CD14-positive monocyte (primary cell): ENCODE results near the gene WNT11. TPM values are rescaled to one million over a fixed set of nuclear protein-coding genes. Genes with fewer than 3 reads are reported as not detected.

Experiments
- DNase-seq, 3 donors: peaks; one replicate each; pipeline ENCODE4 v3.0.0-alpha.2; 2011 to 2022
- H2AFZ ChIP-seq: 2 replicates; pipeline ENCODE4 v1.6.0; 2012; ENCODE audit warnings: mild to moderate bottlenecking, low read depth, low read length, inconsistent platforms; ENCODE audit not compliant: insufficient read depth, poor library complexity, severe bottlenecking
- H3K27ac ChIP-seq, 2 donors: 1 replicate in 1 of 2; 2 replicates in 1 of 2; pipeline ENCODE4 v1.5.1; 2012 to 2013; ENCODE audit warnings: low read length in 2 of 2, control low read depth in 1 of 2, inconsistent platforms in 1 of 2, low read depth in 1 of 2, mild to moderate bottlenecking in 1 of 2
- H3K27me3 ChIP-seq, 2 donors: one replicate each; pipeline versions ENCODE4 v1.6.0 to v1.6.1; 2011 to 2013; ENCODE audit warnings: low read length in 2 of 2; ENCODE audit not compliant: control insufficient read depth in 2 of 2, insufficient read depth in 2 of 2
- H3K36me3 ChIP-seq, 2 donors: replicated peaks in 1 of 2; 1 replicate in 1 of 2; 2 replicates in 1 of 2; pipeline versions ENCODE4 v1.5.1 to v1.6.1; 2012 to 2013; ENCODE audit warnings: low read length in 2 of 2, control low read depth in 1 of 2, inconsistent platforms in 1 of 2, mild to moderate bottlenecking in 1 of 2; ENCODE audit not compliant: insufficient read depth in 2 of 2, control insufficient read depth in 1 of 2
- H3K4me1 ChIP-seq, 2 donors: 1 replicate in 1 of 2; 2 replicates in 1 of 2; pipeline versions ENCODE4 v1.5.1 to v1.6.1; 2012 to 2013; ENCODE audit warnings: low read length in 2 of 2, control low read depth in 1 of 2, inconsistent platforms in 1 of 2, mild to moderate bottlenecking in 1 of 2, moderate library complexity in 1 of 2; ENCODE audit not compliant: insufficient read depth in 2 of 2, control insufficient read depth in 1 of 2
- H3K4me2 ChIP-seq: replicated peaks from 2 replicates; pipeline ENCODE3; 2012; ENCODE audit warnings: low read length, moderate library complexity, mild to moderate bottlenecking; ENCODE audit not compliant: poor library complexity, severe bottlenecking; ENCODE audit errors: extremely low read depth
- H3K4me3 ChIP-seq, 3 experiments: fragments of 200-600 bp in 1 of 3; sonication (generic) in 1 of 3; replicated peaks in 1 of 3; 1 replicate in 2 of 3; 2 replicates in 1 of 3; pipeline ENCODE4 v1.5.1; 2011 to 2013; ENCODE audit warnings: low read length in 3 of 3, mild to moderate bottlenecking in 3 of 3, control low read depth in 2 of 3, low read depth in 2 of 3, inconsistent platforms in 1 of 3, moderate library complexity in 1 of 3
- H3K79me2 ChIP-seq: 2 replicates; pipeline ENCODE4 v1.6.0; 2012; ENCODE audit warnings: mild to moderate bottlenecking, control low read depth, inconsistent platforms, low read length, moderate library complexity; ENCODE audit not compliant: insufficient read depth
- H3K9ac ChIP-seq: 2 replicates; pipeline ENCODE4 v1.6.0; 2017; ENCODE audit warnings: low read length, mild to moderate bottlenecking; ENCODE audit not compliant: insufficient read depth, poor library complexity, severe bottlenecking
- H3K9me3 ChIP-seq, 2 donors: replicated peaks in 1 of 2; 1 replicate in 1 of 2; 2 replicates in 1 of 2; pipeline versions ENCODE4 v1.5.1 to v1.6.1; 2012 to 2013; ENCODE audit warnings: low read length in 2 of 2, control low read depth in 1 of 2; ENCODE audit not compliant: control insufficient read depth in 1 of 2, insufficient read depth in 1 of 2
- H4K20me1 ChIP-seq: 2 replicates; pipeline ENCODE4 v1.6.0; 2012; ENCODE audit warnings: mild to moderate bottlenecking, low read length, control low read depth, moderate library complexity; ENCODE audit not compliant: insufficient read depth
- H3K27ac Mint-ChIP-seq, 7 donors: one replicate each; pipeline ENCODE4 v1.8.0; 2020; ENCODE audit warnings: mild to moderate bottlenecking in 7 of 7, mixed read lengths in 7 of 7, moderate library complexity in 6 of 7, inconsistent platforms in 2 of 7
- H3K27me3 Mint-ChIP-seq, 3 donors: one replicate each; pipeline ENCODE4 v1.8.0; 2021 to 2022; ENCODE audit warnings: low read depth in 3 of 3, mild to moderate bottlenecking in 3 of 3, mixed read lengths in 3 of 3, moderate library complexity in 3 of 3, inconsistent platforms in 1 of 3
- H3K36me3 Mint-ChIP-seq, 2 donors: one replicate each; pipeline ENCODE4 v1.8.0; 2020; ENCODE audit warnings: mixed read lengths in 2 of 2, inconsistent platforms in 1 of 2, mild to moderate bottlenecking in 1 of 2
- H3K4me1 Mint-ChIP-seq: one replicate; pipeline ENCODE4 v1.8.0; 2020; ENCODE audit warnings: mild to moderate bottlenecking, mixed read lengths
- H3K4me3 Mint-ChIP-seq, 2 donors: one replicate each; pipeline ENCODE4 v1.8.0; 2020; ENCODE audit warnings: mild to moderate bottlenecking in 2 of 2, mixed read lengths in 2 of 2, moderate library complexity in 1 of 2
- H3K9me3 Mint-ChIP-seq, 7 donors: one replicate each; pipeline ENCODE4 v1.8.0; 2020 to 2022; ENCODE audit warnings: mixed read lengths in 7 of 7, mild to moderate bottlenecking in 6 of 7, moderate library complexity in 6 of 7, inconsistent platforms in 2 of 7
- CTCF ChIP-seq: fragments of 200-600 bp; IDR thresholded peaks from one replicate; pipeline ENCODE4 v1.8.0; 2022; ENCODE audit warnings: antibody characterized with exemption, mild to moderate bottlenecking
- WGBS: methylation state at CpG from one replicate; pipeline ENCODE4 v1.1.5; 2013; ENCODE audit warnings: missing lambda C conversion rate; ENCODE audit not compliant: insufficient coverage; 5-methylcytosine and 5-hydroxymethylcytosine counted together
- intact Hi-C, 2 donors: fragments of 100-400 bp; cut with micrococcal nuclease; formaldehyde crosslinking; loops; one replicate each; pipeline versions ENCODE4 v1.15.0 to v1.15.1; 2023
- polyA plus RNA-seq, 3 donors: library from polyadenylated mRNA; depleted of rRNA in 1 of 3; unstranded in 2 of 3; stranded (reverse) in 1 of 3; fragments of 300-500 nt in 2 of 3; fragments of >200 nt in 1 of 3; fragmentation: Illumina TruSeq in 2 of 3; gene quantifications; 1 replicate in 2 of 3; 2 replicates in 1 of 3; pipeline ENCODE4 v1.2.3, GENCODE V29; 2012 to 2021

The WNT11 gene
- polyA plus RNA-seq, 3 donors = 0.09 to 0.24 (median 0.21) TPM

DNA sequence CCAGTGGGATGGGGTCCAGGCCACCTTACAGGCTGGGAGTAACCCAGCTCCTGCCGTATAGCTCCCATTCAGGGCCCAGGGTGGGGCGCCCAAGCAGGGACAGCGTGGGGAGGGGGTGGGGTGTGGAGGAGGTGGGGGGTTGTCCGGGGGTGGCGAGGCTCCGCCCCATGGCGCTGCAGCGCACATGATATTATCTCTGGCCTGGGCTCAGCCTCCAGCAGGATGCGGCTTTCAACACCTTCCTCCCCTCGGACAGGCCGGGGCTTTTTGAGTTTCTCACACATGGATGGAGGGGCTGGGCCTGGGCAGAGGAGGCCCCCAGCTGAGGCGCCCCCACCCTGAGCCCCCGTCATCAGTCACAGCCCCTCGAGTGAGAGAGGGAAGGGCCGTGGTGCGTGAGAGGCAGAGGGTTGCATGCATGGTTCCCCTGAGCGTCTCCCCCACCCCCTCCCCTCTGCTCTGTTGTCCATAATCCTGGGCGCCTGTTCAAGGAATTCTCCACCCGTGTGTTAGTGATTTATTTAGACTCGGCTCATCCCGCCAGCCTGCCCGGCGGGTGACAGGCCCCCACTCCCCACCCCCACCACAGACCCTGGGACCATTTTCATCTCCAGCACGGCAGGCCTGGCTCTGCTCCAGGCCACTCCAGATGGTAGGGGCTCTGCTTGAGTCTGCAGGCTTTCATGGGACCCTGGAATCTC is 44.9 kb downstream of the WNT11 start:
- no peaks in the 10 kb centered on the region for H3K36me3 ChIP-seq
- no peaks in the 10 kb centered on the region for H3K27me3 ChIP-seq
- no peak overlapping the region for H3K4me2 ChIP-seq
- H4K20me1 ChIP-seq = no peaks in the 10 kb centered on the region
- no peak overlapping the region for H3K9ac ChIP-seq
- peaks cover 0 to 1% (median 0%) of the 10 kb centered on the region in 7 donors for H3K9me3 Mint-ChIP-seq
- WGBS = 45% methylated on average over 9 of the region's 24 CpGs
- intact Hi-C loops = no loop called here
- H3K36me3 Mint-ChIP-seq = no peaks in the 10 kb centered on the region
- H3K79me2 ChIP-seq = no peaks in the 10 kb centered on the region
- no peaks in the 10 kb centered on the region for H3K9me3 ChIP-seq
- H3K27me3 Mint-ChIP-seq = peaks cover 0 to 2% (median 1%) of the 10 kb centered on the region in 3 donors
- no peak for DNase-seq
- no peak overlapping the region for H3K27ac Mint-ChIP-seq
- H3K4me3 ChIP-seq = no peak overlapping the region
- TF ChIP-seq CTCF = no peak
- no peak overlapping the region for H2AFZ ChIP-seq
- no peaks in the 10 kb centered on the region for H3K4me1 ChIP-seq
- H3K4me1 Mint-ChIP-seq = no peaks in the 10 kb centered on the region
- H3K27ac ChIP-seq = no peak overlapping the region
- H3K4me3 Mint-ChIP-seq = no peak overlapping the region

DNA sequence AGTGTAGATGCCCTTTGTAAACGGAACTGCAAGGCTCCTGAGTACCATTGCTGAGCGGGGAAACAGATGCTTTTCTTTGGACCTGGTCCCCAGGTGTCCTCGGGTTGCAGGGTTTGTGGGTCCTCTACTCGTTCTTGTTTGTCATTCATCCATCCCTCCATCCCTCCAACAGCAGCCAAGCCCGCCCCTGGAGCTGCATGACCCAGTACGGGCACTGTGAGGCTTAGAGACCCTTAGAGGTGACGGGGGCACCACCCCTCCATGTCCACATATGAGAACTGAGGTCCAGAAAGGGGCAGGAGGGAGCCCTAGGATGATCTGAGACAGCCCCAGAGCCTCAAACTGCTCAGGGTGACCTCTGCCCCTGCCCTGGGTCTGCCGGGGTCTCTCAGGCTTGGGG is 45.4 kb downstream of the WNT11 start:
- Histone ChIP-seq H3K27ac (no peak overlapping the region), H3K4me1 (no peaks in the 10 kb centered on the region), H2AFZ (no peak overlapping the region), H3K9ac (no peak overlapping the region), H3K4me3 (no peak overlapping the region), H3K9me3 (no peaks in the 10 kb centered on the region), H3K36me3 (no peaks in the 10 kb centered on the region), H3K79me2 (no peaks in the 10 kb centered on the region), H3K4me2 (no peak overlapping the region), H4K20me1 (no peaks in the 10 kb centered on the region), H3K27me3 (no peaks in the 10 kb centered on the region)
- Mint-ChIP-seq H3K9me3 (peaks cover 0 to 1% (median 0%) of the 10 kb centered on the region in 7 donors), H3K27ac (no peak overlapping the region), H3K4me1 (no peaks in the 10 kb centered on the region), H3K4me3 (no peak overlapping the region), H3K36me3 (no peaks in the 10 kb centered on the region), H3K27me3 (peaks cover 0 to 4% (median 1%) of the 10 kb centered on the region in 3 donors)
- intact Hi-C loops = no loop called here
- WGBS = 97% methylated on average over 3 of the region's 8 CpGs
- DNase-seq = no peak
- TF ChIP-seq CTCF = no peak
